NCI-H2029 (cell line): Measurements from ENCODE around the gene HOXD3.

ENCODE experiments used
- DNase-seq: peaks from one replicate; lab custom pipeline; 2025; lab: John Stamatoyannopoulos, UW

The HOXD3 gene

DNA sequence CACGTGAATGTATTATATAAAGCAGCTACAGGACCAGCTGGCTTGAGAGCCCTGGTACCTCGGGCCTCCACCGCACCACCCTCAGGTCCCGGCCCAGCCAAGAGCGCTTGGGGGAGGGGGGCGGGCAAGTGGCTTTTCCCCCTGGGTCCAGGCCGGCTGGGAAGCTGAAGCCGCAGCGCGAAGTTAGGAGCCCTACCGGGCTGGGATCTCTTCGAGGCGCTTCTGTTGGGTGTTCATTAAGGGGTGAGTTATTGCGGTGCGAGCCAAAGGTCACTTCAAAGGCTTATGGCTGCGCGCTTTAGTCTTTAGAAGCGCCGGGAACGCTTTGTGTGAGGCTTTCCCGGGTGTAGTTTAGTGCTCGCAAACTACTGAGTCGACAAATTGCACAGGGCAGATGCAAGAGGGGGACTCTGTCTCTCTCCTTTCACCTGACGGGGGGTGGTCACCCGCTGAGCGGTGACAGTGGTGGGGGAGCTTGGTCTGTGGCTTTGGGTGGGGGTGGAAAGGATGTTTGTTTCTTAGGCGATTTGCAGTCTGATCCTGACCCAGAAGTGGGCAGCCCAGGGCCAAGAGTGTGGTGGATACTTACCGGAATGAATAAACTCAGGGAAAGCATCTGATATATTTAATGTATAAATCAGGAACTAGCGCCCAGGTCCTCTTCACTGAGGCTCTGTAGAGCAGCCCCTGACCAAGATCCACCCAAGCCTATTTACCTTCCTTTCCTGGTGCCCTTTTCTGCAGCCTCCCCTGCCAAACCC is 6.0 kb downstream of the HOXD3 start:
- no peak for DNase-seq

DNA sequence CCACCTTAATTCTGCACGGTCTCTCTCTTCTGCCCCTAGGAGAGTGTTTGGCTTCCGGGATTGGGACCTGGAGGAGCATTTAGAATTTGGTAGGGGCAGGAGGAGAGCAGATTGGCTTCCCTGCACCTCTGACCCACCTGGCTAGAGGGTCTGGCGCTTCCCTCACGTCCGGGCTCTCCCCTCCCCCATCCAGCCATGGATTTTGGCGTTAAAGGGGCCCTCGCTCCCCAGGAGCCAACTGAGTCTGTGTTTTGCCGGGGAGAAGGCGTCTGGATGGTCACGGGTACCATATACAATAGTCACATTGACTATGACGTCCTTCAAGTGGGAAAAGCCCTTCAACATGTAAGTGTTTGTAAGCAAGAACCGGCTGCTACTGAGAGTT is 6.6 kb downstream of the HOXD3 start:
- DNase-seq, result no peak

DNA sequence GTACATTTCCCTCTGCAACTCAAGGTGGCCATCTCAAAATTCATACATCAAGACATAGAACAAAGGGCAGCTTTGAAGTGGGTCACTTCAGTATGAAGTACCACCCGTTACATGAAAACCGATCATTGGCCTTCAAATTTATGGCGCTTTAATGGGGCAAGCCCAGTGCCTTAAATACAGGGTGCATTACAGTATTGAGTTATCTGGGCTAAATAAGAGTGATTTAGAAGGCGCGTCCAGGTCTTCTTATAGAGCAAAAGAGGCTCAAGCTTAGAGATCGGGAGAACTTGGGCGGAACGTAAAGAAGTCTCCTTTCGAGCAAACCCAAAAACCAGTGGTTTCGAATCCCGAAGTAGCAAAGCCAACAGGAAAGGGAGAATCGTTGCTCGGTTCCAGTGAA is 7.1 kb downstream of the HOXD3 start:
- no peak for DNase-seq

DNA sequence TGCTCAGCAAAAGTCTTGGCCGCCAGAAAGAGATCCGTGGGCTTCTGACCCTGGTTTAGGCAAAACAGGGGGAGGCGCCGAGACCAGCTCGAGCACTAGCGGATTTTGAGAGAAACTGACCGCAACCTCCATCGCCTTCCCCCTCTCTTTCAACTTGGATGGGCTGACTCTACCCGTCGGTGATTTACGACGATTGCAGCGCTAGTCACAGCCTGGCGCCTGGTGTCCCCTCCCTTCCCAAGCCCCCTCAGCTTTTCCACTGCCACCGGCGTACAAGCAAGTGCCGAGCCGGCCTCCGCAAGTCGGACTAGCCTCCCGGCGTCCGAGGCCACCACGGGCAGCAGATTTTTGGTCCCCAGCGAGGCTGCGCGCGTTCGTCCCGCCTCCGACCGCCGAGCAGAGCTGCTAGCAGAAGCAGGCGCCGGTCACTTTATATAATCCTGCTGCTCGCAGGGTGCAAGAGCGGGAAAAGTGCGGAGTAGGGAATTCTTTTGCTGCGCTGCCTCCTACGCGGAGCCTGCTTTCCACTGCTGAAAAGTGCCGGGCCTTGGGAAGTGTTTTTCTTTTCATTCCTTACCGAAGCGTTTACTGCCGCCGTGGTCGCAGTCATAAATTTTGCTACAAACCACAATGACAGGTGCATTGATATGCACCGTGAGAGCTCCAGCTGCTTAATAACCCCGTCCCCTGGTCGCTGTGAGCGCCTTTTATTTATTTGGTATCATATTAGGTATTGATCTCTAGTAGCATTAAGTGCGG is 7.7 kb downstream of the HOXD3 start:
- DNase-seq, result no peak

DNA sequence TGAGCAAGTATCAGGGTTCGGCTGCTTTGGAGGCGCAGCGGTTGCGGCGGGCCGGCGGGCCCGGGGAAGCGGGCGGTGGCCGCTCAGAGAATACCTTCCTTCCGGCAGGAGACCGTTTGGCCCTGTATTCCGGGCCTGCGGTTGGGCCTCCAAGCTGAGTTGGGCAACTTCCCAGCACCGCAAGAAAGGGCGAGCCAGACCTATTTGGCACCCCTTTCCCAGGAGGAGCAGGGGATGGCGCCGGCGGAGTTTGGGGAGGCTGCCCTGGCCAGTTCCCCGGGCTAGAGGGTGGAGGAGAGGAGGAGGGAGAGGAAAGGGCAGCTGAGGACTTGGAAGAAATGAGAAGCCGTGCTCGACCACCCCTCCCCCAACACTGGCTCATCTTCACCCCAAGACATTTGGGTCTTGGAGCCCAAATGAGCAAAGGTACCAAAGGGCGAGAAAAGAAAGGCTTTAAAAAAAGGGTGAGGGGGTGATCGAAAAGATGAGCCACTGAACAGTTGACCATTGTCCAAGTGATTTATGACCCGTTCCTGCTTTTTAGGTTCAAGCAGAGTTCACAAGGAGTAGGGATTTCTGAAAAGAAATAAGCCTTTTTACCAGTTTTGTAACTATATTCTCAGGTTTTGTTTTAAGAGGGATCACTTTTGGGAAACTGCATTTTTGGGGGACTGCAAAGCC is 8.4 kb downstream of the HOXD3 start:
- DNase-seq, result no peak

DNA sequence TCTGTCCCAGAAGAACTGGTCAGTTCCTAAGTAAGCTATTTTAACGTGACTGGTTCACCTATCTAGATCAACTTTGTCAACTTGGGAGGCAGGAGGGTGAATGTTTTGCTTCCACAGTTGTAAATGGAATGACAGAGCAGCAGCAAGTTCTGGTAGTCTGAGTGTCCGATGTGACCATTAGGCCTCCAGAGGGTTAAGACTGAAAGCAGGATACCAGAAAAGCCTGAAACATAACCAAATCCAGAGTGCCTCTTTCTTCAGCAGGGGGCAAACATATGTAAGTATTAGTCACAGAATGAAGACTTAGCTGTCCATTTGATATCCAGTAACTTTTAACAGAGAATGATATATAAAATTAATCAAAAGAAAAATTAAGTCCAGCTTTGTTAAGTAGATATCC is 9.2 kb downstream of the HOXD3 start:
- DNase-seq, result no peak

DNA sequence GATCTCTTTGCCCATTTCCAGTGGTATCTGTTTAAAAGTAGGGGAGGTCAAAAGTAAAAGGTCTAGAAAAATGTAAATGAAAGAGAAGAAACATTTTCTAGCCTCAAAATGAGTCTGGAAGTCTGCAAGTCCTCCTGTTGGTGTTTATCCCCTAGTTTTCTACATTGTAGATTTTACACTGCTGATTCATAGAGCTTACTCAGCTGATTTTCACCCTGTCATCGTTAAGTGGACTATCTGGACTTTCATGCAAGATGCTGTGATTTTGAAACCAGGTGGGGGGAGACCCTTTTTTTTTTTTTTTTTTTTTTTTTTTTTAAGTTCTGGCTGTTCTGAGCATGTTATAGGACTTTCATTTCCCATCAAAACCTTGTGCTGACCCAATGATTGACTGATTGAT is 10.3 kb downstream of the HOXD3 start:
- no peak for DNase-seq

DNA sequence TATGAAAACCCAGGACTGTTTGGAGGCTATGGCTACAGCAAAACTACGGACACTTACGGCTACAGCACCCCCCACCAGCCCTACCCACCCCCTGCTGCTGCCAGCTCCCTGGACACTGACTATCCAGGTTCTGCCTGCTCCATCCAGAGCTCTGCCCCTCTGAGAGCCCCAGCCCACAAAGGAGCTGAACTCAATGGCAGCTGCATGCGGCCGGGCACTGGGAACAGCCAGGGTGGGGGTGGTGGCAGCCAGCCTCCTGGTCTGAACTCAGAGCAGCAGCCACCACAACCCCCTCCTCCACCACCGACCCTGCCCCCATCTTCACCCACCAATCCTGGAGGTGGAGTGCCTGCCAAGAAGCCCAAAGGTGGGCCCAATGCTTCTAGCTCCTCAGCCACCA is 12.1 kb downstream of the HOXD3 start:
- DNase-seq, result no peak

DNA sequence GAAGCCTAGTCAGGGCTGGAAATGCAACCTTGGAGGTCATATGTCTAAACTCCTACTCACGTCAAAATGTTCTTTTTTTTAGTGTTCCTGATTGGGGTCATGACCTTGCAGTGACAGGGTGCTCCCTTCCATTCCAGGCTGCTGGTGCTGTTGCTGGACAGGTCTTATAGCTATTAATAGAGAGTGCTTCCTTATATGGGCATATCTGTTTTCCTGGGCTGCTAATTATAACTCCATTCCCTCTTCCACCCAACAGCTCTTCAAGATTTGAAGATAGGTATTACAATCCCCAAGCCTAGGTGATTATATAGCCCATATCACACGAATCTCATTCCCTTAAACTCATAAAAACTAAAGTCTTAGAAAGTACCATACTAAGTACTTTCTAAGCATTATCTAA is 12.6 kb downstream of the HOXD3 start:
- no peak for DNase-seq

DNA sequence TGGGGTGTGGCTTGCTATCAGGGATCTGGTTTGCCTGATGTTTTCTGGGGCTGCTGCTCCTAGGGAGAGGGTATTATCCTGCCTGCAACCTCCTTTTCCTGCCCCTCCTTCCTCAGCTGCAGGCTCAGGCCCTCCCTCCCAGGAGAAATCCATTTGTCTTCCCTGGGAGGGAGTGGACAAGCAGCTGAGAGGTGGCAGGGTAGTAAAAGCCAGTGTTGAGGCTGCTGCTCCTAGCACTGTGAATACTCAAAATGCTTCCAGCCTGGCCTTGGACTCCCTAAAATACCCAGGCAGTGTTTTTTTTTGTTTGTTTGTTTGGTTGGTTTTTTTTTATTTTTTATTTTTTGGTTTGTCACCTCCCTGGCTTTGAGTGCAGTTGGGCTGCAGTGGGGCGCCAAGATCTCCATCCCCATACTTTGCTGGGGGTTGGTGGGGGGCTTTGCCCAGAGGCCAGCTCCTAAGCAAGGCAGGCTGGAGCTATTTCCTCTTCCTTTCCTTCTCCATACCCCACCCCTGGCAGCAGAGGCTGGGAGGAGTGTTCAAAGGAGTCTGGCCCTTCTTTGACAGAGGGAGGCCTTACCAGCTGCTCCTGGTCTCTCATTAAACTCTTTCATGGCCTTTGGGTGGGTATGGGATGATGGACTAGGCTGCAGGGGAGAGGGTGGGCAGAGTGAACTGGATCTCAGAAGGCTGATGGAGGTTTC is 13.6 kb downstream of the HOXD3 start:
- no peak for DNase-seq

DNA sequence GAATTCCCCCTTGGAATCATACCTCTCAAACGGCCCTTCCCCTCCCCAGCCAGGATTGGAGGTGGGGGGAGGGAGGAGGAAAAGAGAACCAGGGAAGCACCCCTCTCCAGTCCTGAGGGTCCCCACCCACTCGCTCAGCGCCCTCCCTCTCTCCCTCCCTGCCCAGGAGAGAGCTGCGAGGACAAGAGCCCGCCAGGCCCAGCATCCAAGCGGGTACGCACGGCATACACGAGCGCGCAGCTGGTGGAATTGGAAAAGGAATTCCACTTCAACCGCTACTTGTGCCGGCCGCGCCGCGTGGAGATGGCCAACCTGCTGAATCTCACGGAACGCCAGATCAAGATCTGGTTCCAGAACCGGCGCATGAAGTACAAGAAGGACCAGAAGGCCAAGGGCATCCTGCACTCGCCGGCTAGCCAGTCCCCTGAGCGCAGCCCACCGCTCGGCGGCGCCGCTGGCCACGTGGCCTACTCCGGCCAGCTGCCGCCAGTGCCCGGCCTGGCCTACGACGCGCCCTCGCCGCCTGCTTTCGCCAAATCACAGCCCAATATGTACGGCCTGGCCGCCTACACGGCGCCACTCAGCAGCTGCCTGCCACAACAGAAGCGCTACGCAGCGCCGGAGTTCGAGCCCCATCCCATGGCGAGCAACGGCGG is 14.4 kb downstream of the HOXD3 start:
- no peak for DNase-seq

DNA sequence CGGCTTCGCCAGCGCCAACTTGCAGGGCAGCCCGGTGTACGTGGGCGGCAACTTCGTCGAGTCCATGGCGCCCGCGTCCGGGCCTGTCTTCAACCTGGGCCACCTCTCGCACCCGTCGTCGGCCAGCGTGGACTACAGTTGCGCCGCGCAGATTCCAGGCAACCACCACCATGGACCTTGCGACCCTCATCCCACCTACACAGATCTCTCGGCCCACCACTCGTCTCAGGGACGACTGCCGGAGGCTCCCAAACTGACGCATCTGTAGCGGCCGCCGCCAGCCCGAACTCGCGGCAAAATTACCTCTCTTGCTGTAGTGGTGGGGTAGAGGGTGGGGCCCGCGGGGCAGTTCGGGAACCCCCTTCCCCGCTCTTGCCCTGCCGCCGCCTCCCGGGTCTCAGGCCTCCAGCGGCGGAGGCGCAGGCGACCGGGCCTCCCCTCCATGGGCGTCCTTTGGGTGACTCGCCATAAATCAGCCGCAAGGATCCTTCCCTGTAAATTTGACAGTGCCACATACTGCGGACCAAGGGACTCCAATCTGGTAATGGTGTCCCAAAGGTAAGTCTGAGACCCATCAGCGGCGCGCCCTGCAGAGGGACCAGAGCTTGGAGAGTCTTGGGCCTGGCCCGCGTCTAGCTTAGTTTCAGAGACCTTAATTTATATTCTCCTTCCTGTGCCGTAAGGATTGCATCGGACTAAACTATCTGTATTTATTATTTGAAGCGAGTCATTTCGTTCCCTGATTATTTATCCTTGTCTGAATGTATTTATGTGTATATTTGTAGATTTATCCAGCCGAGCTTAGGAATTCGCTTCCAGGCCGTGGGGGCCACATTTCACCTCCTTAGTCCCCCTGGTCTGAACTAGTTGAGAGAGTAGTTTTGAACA is 15.1 kb downstream of the HOXD3 start:
- no peak for DNase-seq

DNA sequence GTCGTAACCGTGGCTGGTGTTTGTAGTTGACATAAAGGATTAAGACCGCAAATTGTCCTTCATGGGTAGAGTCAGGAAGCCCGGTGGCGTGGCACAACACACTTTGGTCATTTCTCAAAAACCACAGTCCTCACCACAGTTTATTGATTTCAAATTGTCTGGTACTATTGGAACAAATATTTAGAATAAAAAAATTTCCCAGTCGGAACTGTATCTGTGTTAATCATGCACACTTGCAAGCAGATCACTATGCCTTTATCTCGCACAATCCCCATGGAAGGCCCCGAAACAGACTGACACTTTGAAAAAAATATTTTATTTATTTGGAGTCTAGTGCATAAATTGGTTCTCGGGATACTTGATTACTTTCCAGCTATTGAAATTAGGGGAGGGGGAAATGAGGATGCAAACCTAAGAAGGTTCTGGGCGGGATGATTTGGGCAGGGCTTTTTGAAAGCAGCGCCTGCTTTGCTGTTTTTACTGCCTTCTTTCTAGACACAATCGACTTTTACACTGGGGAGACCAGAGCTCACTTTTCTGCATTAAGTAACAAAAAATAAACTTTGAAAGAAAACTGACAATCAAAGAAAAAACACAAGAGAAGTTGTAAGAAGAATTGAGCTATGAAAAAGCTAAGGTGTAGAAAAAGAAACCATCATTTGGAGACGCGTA is 15.9 kb downstream of the HOXD3 start:
- no peak for DNase-seq

DNA sequence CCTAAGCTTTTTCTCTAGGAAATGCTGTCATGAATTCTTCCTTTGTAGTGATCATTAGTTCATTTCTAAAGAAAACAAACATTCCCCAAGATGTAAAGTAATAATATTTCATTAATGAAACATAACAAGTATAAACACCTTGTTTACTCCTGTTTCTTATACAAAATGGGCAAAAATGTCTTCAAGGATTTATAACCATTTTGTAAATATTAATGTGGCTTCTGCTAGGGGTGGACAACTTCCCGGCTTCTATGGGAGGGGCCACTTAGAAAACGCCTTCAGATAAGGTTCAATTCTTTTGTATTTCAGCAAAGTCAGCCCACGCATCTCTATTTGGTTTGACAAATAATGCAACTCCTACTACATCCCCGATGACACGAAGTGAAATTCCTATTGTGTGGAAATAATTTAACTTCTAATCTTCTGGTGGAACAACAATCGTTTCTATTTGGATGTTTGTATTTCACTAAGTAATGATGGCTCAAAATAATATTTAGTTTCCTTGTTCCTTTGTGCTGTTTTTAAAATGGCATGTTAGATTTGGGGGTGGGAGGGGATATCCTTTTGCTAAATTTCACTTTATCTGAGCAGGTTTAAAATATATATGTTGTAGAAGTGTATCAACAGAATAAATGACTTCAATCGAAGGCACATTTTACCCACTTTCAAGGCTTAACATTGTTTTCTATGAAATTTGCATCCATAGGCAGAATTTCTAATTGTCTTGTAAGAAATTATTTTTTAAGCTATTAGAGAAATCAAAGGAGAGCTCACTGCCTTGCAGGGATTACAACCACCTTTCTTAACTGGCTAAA is 16.7 kb downstream of the HOXD3 start:
- no peak for DNase-seq

DNA sequence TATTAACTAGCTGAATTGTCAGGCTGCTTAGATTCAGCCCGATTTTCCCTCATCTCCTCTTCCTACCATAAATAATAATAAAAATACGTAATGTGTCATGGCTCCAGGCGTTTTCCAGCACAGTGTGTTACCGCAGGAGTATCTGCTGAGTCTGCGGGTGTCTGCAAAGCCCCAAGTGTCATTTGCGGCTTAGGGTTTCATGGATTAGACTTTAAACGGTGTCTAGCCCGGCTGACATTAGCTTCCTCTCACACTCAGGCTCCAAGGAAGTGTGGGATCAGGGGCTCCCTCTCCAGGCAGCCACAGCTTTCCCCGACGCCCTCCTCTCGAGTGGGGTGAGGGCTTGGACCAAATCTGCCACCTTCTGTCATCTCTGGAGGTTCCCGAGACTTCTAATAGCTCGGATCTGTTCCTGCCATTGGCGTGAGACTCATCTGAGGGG is 17.3 kb downstream of the HOXD3 start:
- no peak for DNase-seq

DNA sequence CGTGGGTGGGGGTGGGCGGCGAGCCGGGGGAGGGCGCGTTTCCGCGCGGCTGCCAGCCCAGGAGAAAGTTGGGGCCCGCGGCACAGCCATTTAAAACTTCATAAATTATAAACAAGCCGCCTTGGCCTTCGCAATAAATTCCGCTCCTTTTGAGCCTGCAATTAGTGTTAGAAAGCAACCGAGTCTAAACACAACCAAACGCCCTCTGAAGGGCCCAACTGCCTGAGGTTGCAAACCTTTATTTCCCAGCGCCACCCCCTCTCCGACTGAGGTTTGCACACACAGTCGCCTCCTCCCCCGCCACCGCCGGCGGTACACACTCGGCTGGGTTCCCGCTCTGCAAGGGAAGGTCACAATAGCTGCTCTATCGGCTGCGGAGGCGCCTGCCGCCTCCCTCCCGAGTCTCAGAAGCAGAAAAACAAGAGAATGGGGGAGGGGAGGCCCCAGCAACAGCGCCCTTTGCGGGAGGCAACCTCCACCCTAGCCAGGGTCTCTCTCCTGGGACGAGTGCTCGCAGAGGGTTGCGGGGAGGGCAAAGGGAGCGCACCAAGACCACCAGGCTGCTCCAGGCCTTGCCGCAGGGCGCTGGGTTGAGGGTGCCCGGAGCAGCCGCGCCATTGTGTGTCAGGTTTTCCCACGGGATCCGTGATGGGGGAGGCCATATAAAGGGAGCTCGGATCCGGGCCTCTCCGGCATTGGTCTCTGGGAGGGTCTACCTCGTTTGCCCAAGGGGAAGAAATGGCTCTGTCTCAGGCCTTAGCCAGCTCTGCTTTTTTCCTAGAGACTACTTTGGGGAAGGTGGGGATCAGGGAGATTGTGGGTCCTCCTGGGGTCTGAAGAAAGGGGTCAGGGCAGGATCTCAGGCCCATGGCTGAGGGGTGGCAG is 18.0 kb downstream of the HOXD3 start:
- DNase-seq, result no peak

DNA sequence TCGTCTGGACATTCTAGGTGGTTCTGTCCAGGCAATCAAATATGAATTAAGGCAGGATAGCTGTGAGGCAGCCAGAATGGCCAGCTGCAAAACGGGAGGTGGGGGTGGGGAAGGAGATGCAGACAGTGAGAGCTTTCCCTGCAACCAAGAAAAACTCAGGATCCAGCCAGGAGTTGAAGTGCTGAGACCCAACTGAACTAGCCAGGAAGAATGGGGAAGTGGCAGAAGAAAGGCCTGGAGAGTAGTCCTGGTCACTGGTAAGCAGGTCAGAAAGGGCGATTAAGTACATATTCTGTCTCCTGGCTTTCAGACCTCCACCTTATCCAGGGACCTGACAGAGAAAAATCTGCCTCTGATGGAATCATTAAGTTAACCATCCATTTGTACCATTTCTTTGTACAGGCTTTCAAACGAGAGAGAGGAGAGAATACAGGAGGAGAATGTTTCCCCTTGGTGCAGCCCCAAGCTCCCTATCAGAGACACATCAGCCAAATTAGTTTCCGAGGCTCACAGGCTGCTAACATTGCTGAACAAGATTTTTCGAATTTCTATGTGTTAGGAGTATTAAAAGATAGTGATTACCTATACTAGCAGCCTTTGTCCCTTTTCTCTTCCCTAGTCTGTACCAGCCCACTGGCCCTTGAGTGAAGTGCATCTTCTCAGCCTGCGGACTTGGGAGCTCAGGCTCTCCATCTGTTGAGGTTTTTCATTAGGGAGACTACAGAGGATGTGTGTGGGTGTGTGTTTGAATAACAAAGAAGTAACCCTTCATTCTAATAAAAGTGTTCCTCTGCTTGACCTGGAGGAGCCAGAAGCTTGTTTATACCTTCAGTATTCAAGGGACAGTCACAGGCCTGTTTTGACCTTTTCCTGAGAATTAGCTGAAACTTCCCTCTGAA is 18.9 kb downstream of the HOXD3 start:
- no peak for DNase-seq
